Measurements from ENCODE around the gene ADH5.
"Not testable (repeated sequence)": the region's sequence is repeated elsewhere in the genome, so short reads cannot be mapped to it uniquely, and the experiment has no call there.

ADH5 gene

DNA sequence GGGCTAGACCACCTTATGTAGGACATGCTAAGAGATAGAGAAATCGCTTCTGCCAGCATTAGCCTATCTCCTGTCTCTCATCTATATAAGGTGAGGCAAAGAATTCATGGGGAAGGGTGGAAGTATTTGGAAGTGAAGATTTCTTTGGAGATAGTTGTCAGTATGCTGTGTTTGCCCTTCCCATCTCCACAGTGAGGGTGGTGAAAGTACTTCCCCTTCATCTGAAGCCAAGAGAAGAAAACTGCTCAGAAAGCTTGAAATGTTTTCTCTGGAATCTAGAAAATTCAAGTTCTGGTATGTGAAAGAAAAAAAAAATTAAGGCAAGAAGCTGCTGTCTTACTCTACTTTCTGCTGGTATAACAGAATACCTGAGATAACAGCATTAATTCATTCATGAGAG is 12.3 kb upstream of the ADH5 start:
- no peaks in the 10 kb centered on the region for H3K4me1 Mint-ChIP-seq (ENCODE audit: low read depth)
- peaks cover 8% of the 10 kb centered on the region for H3K27me3 Mint-ChIP-seq
- no peak overlapping the region for H3K4me3 Mint-ChIP-seq
- H3K27ac Mint-ChIP-seq: no peak overlapping the region
- no peaks in the 10 kb centered on the region for H3K9me3 Mint-ChIP-seq
- H3K36me3 Mint-ChIP-seq (ENCODE audit: low read depth): no peaks in the 10 kb centered on the region

GRCh38 chr4:99099814-99100213 is 11.2 kb upstream of the ADH5 start:
- not testable (repeated sequence) for H3K27ac Mint-ChIP-seq; H3K36me3 Mint-ChIP-seq (ENCODE audit: low read depth); H3K27me3 Mint-ChIP-seq; H3K4me1 Mint-ChIP-seq (ENCODE audit: low read depth); H3K4me3 Mint-ChIP-seq; H3K9me3 Mint-ChIP-seq

- Mint-ChIP-seq H3K27me3 (peaks cover 8% of the 10 kb centered on the region), H3K9me3 (no peaks in the 10 kb centered on the region), H3K4me1 (ENCODE audit: low read depth) (no peaks in the 10 kb centered on the region), H3K4me3 (no peak overlapping the region), H3K27ac (no peak overlapping the region), H3K36me3 (ENCODE audit: low read depth) (no peaks in the 10 kb centered on the region)
These were observed 10.7 kb upstream of the ADH5 start for GRCh38 chr4:99099311-99099710.

GRCh38 chr4:99091841-99092240 is 3.3 kb upstream of the ADH5 start:
- H3K36me3 Mint-ChIP-seq (ENCODE audit: low read depth); H3K4me3 Mint-ChIP-seq; H3K27me3 Mint-ChIP-seq; H3K9me3 Mint-ChIP-seq; H3K27ac Mint-ChIP-seq: not testable (repeated sequence)
- H3K4me1 Mint-ChIP-seq (ENCODE audit: low read depth): peaks cover 34% of the 10 kb centered on the region

DNA sequence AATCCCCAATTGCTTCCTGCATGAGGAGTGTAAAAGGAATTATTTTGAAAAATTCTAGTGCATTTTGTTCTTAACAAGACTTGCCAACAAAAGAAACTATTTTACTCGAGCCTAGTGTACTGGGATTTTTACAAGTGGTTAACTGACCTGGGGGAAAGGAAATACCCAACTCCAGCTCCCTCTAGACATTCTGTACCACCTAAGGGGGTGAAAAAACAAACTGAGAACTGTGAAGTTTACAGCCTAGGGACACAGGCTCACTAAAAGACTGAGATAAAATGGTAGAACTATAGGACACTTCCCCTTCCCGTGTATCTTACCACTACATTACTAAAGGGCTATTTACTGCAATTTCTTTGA is 2.6 kb upstream of the ADH5 start:
- Mint-ChIP-seq H3K4me1 (ENCODE audit: low read depth) (peaks cover 41% of the 10 kb centered on the region), H3K9me3 (no peaks in the 10 kb centered on the region), H3K27ac (no peak overlapping the region), H3K27me3 (no peaks in the 10 kb centered on the region), H3K36me3 (ENCODE audit: low read depth) (peaks cover 3% of the 10 kb centered on the region), H3K4me3 (no peak overlapping the region)

DNA sequence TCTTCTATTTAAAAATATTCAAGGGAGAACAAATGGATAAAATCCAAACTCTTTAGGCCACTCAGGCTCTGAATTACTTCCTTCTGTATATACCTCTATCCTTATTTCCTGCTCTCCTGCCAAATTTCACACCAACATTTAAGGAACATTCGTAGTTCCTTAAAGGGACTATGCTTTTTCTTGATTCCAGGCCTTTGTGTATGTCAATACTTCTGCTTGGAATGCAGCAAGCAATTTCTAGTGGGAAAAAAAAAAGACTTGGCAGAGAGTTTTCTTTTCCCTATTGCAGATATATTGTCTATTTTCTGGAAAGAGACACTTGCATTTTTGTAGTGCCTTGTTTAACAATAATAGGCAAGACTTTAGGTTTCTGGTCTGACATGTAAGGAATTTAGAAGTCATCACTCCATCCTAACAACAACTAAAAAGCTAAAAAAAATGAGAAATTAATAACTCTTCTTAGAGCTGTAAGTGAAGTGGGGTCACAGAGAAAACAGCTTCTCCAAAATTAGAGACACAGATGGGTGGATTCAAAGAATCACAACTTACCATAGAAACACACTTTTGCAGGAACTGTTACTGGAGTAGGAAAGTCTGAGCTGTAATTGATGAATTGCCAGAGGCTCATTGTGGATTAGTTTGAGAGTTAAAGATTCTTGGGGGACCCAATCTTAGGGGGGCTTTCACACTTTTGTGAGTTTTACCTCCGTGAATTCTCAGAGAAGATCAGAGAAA is 2.1 kb upstream of the ADH5 start:
- Mint-ChIP-seq H3K4me1 (ENCODE audit: low read depth) (peaks cover 42% of the 10 kb centered on the region), H3K27ac (no peak overlapping the region), H3K36me3 (ENCODE audit: low read depth) (peaks cover 5% of the 10 kb centered on the region), H3K27me3 (no peaks in the 10 kb centered on the region), H3K4me3 (no peak overlapping the region), H3K9me3 (no peaks in the 10 kb centered on the region)

GRCh38 chr4:99088023-99088449 is 552 bp downstream of the ADH5 start:
- peak overlapping the region; percentile 97 for H3K27ac Mint-ChIP-seq
- peak overlapping the region; percentile 95 for H3K4me3 Mint-ChIP-seq
- no peaks in the 10 kb centered on the region for H3K27me3 Mint-ChIP-seq
- peaks cover 45% of the 10 kb centered on the region for H3K4me1 Mint-ChIP-seq (ENCODE audit: low read depth)
- H3K36me3 Mint-ChIP-seq (ENCODE audit: low read depth): peaks cover 23% of the 10 kb centered on the region
- no peaks in the 10 kb centered on the region for H3K9me3 Mint-ChIP-seq

GRCh38 chr4:99084595-99084994 is 4.0 kb downstream of the ADH5 start:
- H3K9me3 Mint-ChIP-seq: no peaks in the 10 kb centered on the region
- no peaks in the 10 kb centered on the region for H3K27me3 Mint-ChIP-seq
- no peak overlapping the region for H3K27ac Mint-ChIP-seq
- peaks cover 48% of the 10 kb centered on the region for H3K36me3 Mint-ChIP-seq (ENCODE audit: low read depth)
- H3K4me3 Mint-ChIP-seq: no peak overlapping the region
- peaks cover 26% of the 10 kb centered on the region for H3K4me1 Mint-ChIP-seq (ENCODE audit: low read depth)

- no peak overlapping the region for H3K27ac Mint-ChIP-seq
These were observed 6.4 kb downstream of the ADH5 start for GRCh38 chr4:99082192-99082591.

GRCh38 chr4:99080869-99081268 is 7.7 kb downstream of the ADH5 start:
- Mint-ChIP-seq H3K36me3 (ENCODE audit: low read depth) (peaks cover 68% of the 10 kb centered on the region), H3K27ac (peak overlapping the region; percentile 4)
- H3K27me3 Mint-ChIP-seq; H3K9me3 Mint-ChIP-seq; H3K4me3 Mint-ChIP-seq; H3K4me1 Mint-ChIP-seq (ENCODE audit: low read depth): not testable (repeated sequence)

More at GRCh38 chr4:99082192-99082591, 6.4 kb downstream of the ADH5 start:
- H3K9me3 Mint-ChIP-seq: no peaks in the 10 kb centered on the region
- peaks cover 63% of the 10 kb centered on the region for H3K36me3 Mint-ChIP-seq (ENCODE audit: low read depth)
- H3K27me3 Mint-ChIP-seq: no peaks in the 10 kb centered on the region
- no peak overlapping the region for H3K4me3 Mint-ChIP-seq
- H3K4me1 Mint-ChIP-seq (ENCODE audit: low read depth): peaks cover 13% of the 10 kb centered on the region

DNA sequence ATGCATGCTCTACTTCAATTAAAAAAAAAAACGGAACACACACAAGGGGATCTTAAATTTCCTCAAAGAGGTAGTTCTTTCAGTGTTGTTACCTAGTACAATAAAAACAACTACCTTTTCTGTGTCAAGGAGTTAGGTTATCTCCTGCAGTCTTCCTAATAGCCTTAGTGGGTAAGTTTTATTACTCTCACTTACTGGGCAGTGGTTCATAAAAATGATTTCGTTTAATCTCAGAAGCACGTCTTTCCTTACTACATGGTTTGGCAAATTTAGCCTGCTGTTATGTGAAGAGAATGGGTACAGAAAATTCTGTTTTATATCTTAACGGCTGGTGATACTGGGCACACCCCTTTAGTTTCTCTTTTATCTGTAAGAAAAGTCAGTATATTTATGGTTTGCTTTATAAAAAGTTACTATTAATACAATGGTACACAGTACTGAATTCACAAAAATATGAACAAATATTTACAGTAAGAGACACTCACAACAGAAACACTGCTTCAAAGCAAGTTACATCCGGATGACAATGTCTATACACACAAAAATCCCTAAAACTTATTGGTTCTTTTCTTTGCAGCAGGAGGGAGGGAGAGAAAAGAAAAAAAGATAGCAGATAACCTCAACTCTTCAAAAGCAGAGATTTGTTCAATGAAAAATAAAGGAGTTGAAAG is 8.8 kb downstream of the ADH5 start:
- H3K27ac Mint-ChIP-seq: no peak overlapping the region
- H3K4me3 Mint-ChIP-seq: no peak overlapping the region

GRCh38 chr4:99078931-99079624 is 9.5 kb downstream of the ADH5 start:
- Mint-ChIP-seq H3K36me3 (ENCODE audit: low read depth) (peaks cover 67% of the 10 kb centered on the region), H3K4me1 (ENCODE audit: low read depth) (no peaks in the 10 kb centered on the region), H3K4me3 (no peak overlapping the region), H3K27me3 (no peaks in the 10 kb centered on the region), H3K27ac (no peak overlapping the region), H3K9me3 (no peaks in the 10 kb centered on the region)

More for the DNA sequence above, 8.8 kb downstream of the ADH5 start:
- Mint-ChIP-seq H3K4me1 (ENCODE audit: low read depth) (no peaks in the 10 kb centered on the region), H3K27me3 (no peaks in the 10 kb centered on the region), H3K36me3 (ENCODE audit: low read depth) (peaks cover 66% of the 10 kb centered on the region), H3K9me3 (no peaks in the 10 kb centered on the region)

GRCh38 chr4:99078336-99078735 is 10.3 kb downstream of the ADH5 start:
- Mint-ChIP-seq H3K27me3 (no peaks in the 10 kb centered on the region), H3K4me1 (ENCODE audit: low read depth) (no peaks in the 10 kb centered on the region), H3K4me3 (no peak overlapping the region), H3K9me3 (no peaks in the 10 kb centered on the region), H3K36me3 (ENCODE audit: low read depth) (peaks cover 69% of the 10 kb centered on the region), H3K27ac (no peak overlapping the region)

GRCh38 chr4:99077177-99077576 is 11.4 kb downstream of the ADH5 start:
- Mint-ChIP-seq H3K27me3 (no peaks in the 10 kb centered on the region), H3K9me3 (no peaks in the 10 kb centered on the region), H3K4me1 (ENCODE audit: low read depth) (no peaks in the 10 kb centered on the region), H3K27ac (no peak overlapping the region), H3K36me3 (ENCODE audit: low read depth) (peaks cover 77% of the 10 kb centered on the region), H3K4me3 (no peak overlapping the region)

- Mint-ChIP-seq H3K4me3 (no peak overlapping the region), H3K9me3 (no peaks in the 10 kb centered on the region), H3K27ac (no peak overlapping the region), H3K27me3 (no peaks in the 10 kb centered on the region), H3K36me3 (ENCODE audit: low read depth) (peaks cover 77% of the 10 kb centered on the region), H3K4me1 (ENCODE audit: low read depth) (no peaks in the 10 kb centered on the region)
These were observed 12.2 kb downstream of the ADH5 start for GRCh38 chr4:99076292-99076976.
